GM21423 (cell line): Measurements from ENCODE around the gene COLEC12.
"Not testable (repeated sequence)": the region's sequence is repeated elsewhere in the genome, so short reads cannot be mapped to it uniquely, and the experiment has no call there.

Experiments used
- ATAC-seq: cut with Tn5 transposase; IDR thresholded peaks from one replicate; pipeline ENCODE4 v1.9.1; 2021; ENCODE audit warnings: mild to moderate bottlenecking, moderate library complexity; ENCODE audit not compliant: unreplicated experiment

Gene COLEC12

GRCh38 chr18:294566-294965, 205.9 kb downstream of the COLEC12 start:
- ATAC-seq = no peak

- no peak for ATAC-seq
These were observed 207.0 kb downstream of the COLEC12 start for GRCh38 chr18:293536-293935.

GRCh38 chr18:292271-292670, 208.2 kb downstream of the COLEC12 start:
- ATAC-seq = no peak

- ATAC-seq = not testable (repeated sequence)
These were observed 210.5 kb downstream of the COLEC12 start for GRCh38 chr18:289970-290369.

GRCh38 chr18:289026-289425, 211.5 kb downstream of the COLEC12 start:
- no peak for ATAC-seq

- no peak for ATAC-seq
These were observed 213.8 kb downstream of the COLEC12 start for GRCh38 chr18:286515-287310.

- no peak for ATAC-seq
These were observed 214.7 kb downstream of the COLEC12 start for GRCh38 chr18:285817-286216.

- ATAC-seq = no peak
These were observed 225.0 kb downstream of the COLEC12 start for GRCh38 chr18:275486-275885.

- ATAC-seq = no peak
These were observed 226.2 kb downstream of the COLEC12 start for GRCh38 chr18:274313-274712.

GRCh38 chr18:273525-273924, 227.0 kb downstream of the COLEC12 start:
- no peak for ATAC-seq

- ATAC-seq = no peak
These were observed 227.9 kb downstream of the COLEC12 start for GRCh38 chr18:272650-273049.

GRCh38 chr18:269480-270095, 230.9 kb downstream of the COLEC12 start:
- ATAC-seq = no peak

- peak; percentile 91 for ATAC-seq
These were observed 232.6 kb downstream of the COLEC12 start, which contains the start of gene THOC1 for GRCh38 chr18:267688-268552. Gene THOC1 (minus strand): TSS chr18:268047. CDS start chr18:268019, 28 bp downstream.

GRCh38 chr18:267380-267687, 233.2 kb downstream of the COLEC12 start:
- ATAC-seq = no peak
